ENCODE measurements around the gene ABR.

- TF ChIP-seq, protein P1, sequence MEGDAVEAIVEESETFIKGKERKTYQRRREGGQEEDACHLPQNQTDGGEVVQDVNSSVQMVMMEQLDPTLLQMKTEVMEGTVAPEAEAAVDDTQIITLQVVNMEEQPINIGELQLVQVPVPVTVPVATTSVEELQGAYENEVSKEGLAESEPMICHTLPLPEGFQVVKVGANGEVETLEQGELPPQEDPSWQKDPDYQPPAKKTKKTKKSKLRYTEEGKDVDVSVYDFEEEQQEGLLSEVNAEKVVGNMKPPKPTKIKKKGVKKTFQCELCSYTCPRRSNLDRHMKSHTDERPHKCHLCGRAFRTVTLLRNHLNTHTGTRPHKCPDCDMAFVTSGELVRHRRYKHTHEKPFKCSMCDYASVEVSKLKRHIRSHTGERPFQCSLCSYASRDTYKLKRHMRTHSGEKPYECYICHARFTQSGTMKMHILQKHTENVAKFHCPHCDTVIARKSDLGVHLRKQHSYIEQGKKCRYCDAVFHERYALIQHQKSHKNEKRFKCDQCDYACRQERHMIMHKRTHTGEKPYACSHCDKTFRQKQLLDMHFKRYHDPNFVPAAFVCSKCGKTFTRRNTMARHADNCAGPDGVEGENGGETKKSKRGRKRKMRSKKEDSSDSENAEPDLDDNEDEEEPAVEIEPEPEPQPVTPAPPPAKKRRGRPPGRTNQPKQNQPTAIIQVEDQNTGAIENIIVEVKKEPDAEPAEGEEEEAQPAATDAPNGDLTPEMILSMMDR (IDR thresholded peaks at IDR 0.05): no peak; the same call in 1 of the 2 replicates
- TF ChIP-seq POLR2AphosphoS5 (IDR thresholded peaks at IDR 0.05; ENCODE audit: low read depth, low read length) (no peak), SIN3A (IDR thresholded peaks at IDR 0.05; ENCODE audit: borderline replicate concordance, insufficient read depth, low read depth, low read length) (no peak), REST (IDR thresholded peaks at IDR 0.05; ENCODE audit: insufficient read depth in 1 of 2, low read depth in 2 of 2, low read length in 1 of 2) (no peak)
Measured at GRCh38 chr17:1147664-1148063, 32.1 kb downstream of the ABR start.
